ENCODE data around the gene ADRA2C. TPM values are rescaled to one million over a fixed set of nuclear protein-coding genes. Genes with fewer than 3 reads are reported as not detected.

The ADRA2C gene
- polyA plus RNA-seq, 2 of the 4 experiments (the other 2 are of a cell fraction), result 1.9 to 4.1 TPM

DNA sequence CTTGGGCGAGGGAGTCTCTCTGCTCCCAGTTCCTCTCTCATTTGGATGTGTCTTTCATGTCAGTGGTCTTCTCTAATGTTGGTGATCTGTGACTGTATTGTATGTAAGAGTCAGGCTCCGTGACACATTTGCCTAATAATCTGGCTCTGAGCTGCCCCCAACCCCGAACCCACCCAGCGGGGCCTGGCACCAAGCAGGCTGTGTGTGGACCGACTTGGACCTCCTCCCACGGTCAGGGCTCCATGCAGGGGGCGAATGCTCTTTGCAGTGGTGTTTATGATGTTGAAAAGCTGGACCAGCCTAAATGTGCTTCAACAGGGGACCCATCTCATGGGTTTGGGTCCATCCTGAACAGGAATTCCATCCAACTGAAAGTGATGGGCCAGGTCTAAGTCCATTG lies 47.0 kb upstream of the ADRA2C start:
- Histone ChIP-seq H3K4me2 (no peak overlapping the region), H3K27ac (no peak overlapping the region), H3K9me3 (peaks cover 3% of the 10 kb centered on the region; the same call in 1 of the 3 replicates), H3K4me1 (no peaks in the 10 kb centered on the region), H3K4me3 (no peak overlapping the region)
- 20% methylated on average over 1 of the region's 7 CpGs for WGBS (ENCODE audit: missing lambda C conversion rate)
- ATAC-seq (no peak), DNase-seq (ENCODE audit: low read depth in 1 of 2, low spot score in 1 of 2) (no peak), FAIRE-seq (no peak)
- ChIA-PET POLR2A (no interaction called here), CTCF (no interaction called here)
- TF ChIP-seq PBX3 (IDR thresholded peaks at IDR 0.05), result no peak
- TF ChIP-seq EHF (CRISPR knock-in tag; IDR thresholded peaks at IDR 0.05), result no peak
- TF ChIP-seq CBX8 (IDR thresholded peaks at IDR 0.05), result no peak
- no peak for TF ChIP-seq ATOH8 (CRISPR knock-in tag; IDR thresholded peaks at IDR 0.05; ENCODE audit: low read depth)
- TF ChIP-seq HDAC2 (IDR thresholded peaks at IDR 0.05), result no peak
- no peak for TF ChIP-seq NFE2L2 (conservative IDR thresholded peaks at IDR 0.05; ENCODE audit: low read length)
- TF ChIP-seq HOXB5 (CRISPR knock-in tag; IDR thresholded peaks at IDR 0.05), result no peak
- TF ChIP-seq HEYL (CRISPR knock-in tag; IDR thresholded peaks at IDR 0.05), result no peak
- TF ChIP-seq PHF8 (IDR thresholded peaks at IDR 0.05; ENCODE audit: borderline replicate concordance, low read depth), result no peak
- no peak for TF ChIP-seq RNF2 (IDR thresholded peaks at IDR 0.05; ENCODE audit: borderline replicate concordance, low read depth)
- TF ChIP-seq CBX2 (IDR thresholded peaks at IDR 0.05; ENCODE audit: borderline replicate concordance, low read depth), result no peak
- no peak for TF ChIP-seq ZNF302 (CRISPR knock-in tag; IDR thresholded peaks at IDR 0.05)

DNA sequence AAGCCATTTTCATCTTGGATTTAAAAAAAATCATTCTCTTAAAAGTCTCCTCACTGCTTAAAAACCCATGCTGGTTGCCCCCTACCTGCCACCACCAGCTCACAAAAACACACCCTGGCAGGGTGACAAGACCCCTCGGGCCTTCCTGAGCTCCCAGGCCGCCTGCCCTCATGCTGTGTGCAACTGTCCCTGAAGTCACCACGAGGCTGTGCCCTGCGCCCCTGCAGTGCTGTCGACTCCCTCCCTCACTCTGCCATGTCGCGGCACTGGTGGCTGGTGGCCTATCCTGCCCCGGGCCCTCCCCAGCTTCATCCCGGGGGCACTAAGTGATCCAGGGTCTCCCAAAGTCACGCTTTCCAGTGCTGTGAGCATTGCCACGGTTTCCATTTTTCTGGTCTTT lies 46.3 kb upstream of the ADRA2C start:
- DNase-seq (ENCODE audit: low read depth in 1 of 2, low spot score in 1 of 2) (no peak), FAIRE-seq (no peak), ATAC-seq (no peak)
- H3K4me1 ChIP-seq, result no peaks in the 10 kb centered on the region
- ChIA-PET POLR2A (no interaction called here), CTCF (no interaction called here)
- no peak overlapping the region for H3K4me3 ChIP-seq
- H3K9me3 ChIP-seq, result peaks cover 3% of the 10 kb centered on the region; the same call in 1 of the 3 replicates
- TF ChIP-seq NPAS2 (CRISPR knock-in tag; IDR thresholded peaks at IDR 0.05; ENCODE audit: borderline replicate concordance) (no peak), NR3C1 (IDR thresholded peaks at IDR 0.05) (no peak), HDAC2 (IDR thresholded peaks at IDR 0.05) (no peak), RNF2 (IDR thresholded peaks at IDR 0.05; ENCODE audit: borderline replicate concordance, low read depth) (no peak), RCOR1 (IDR thresholded peaks at IDR 0.05; ENCODE audit: low read depth, low read length) (no peak)
- TF ChIP-seq, protein P1, sequence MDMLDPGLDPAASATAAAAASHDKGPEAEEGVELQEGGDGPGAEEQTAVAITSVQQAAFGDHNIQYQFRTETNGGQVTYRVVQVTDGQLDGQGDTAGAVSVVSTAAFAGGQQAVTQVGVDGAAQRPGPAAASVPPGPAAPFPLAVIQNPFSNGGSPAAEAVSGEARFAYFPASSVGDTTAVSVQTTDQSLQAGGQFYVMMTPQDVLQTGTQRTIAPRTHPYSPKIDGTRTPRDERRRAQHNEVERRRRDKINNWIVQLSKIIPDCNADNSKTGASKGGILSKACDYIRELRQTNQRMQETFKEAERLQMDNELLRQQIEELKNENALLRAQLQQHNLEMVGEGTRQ (IDR thresholded peaks at IDR 0.05), result no peak
- WGBS (ENCODE audit: missing lambda C conversion rate), result 22% methylated on average over 3 of the region's 11 CpGs
- no peak overlapping the region for H3K27ac ChIP-seq
- H3K4me2 ChIP-seq, result no peak overlapping the region

- ChIA-PET CTCF (no interaction called here), POLR2A (no interaction called here)
- Histone ChIP-seq H3K4me1 (no peaks in the 10 kb centered on the region), H3K27ac (no peak overlapping the region), H3K4me3 (no peak overlapping the region), H3K4me2 (no peak overlapping the region), H3K9me3 (peaks cover 3% of the 10 kb centered on the region; the same call in 1 of the 3 replicates)
- no peak for FAIRE-seq
- 48% methylated on average over 4 of the region's 4 CpGs for WGBS (ENCODE audit: missing lambda C conversion rate)
- TF ChIP-seq CEBPB (IDR thresholded peaks at IDR 0.05) (no peak), KDM1A (IDR thresholded peaks at IDR 0.05; ENCODE audit: low read depth) (no peak), EHF (CRISPR knock-in tag; IDR thresholded peaks at IDR 0.05) (no peak), SMC3 (IDR thresholded peaks at IDR 0.05) (no peak), ZFP36 (IDR thresholded peaks at IDR 0.05; ENCODE audit: borderline replicate concordance, partially characterized antibody) (no peak), NFE2L2 (conservative IDR thresholded peaks at IDR 0.05; ENCODE audit: low read length) (no peak), TFCP2L1 (CRISPR knock-in tag; IDR thresholded peaks at IDR 0.05) (no peak)
- no peak for DNase-seq (ENCODE audit: low read depth in 1 of 2, low spot score in 1 of 2)
- ATAC-seq, result no peak
These were observed 45.7 kb upstream of the ADRA2C start for GRCh38 chr4:3720466-3720865.
